PC-9 (cell line): Measurements from ENCODE around the gene DVL1.

ENCODE experiments used
- CTCF ChIP-seq: fragments of 200-600 bp; sonication (generic); conservative IDR thresholded peaks from 2 replicates; pipeline ENCODE4 v1.6.1; 2017; ENCODE audit warnings: mixed run types, antibody characterized with exemption, mild to moderate bottlenecking, moderate library complexity
- EZH2 ChIP-seq: fragments of 200-600 bp; sonication (generic); IDR thresholded peaks from 2 replicates; pipeline ENCODE4 v1.8.0; 2017; ENCODE audit warnings: antibody characterized with exemption, low read depth

GRCh38 chr1:1358433-1359271, 9.4 kb upstream of the DVL1 start, which contains the start of gene MXRA8:
- TF ChIP-seq CTCF (no peak), EZH2 (no peak)
